Forelimb muscle (tissue), 1 donor: ENCODE measurements around the gene HOXC6. TPM values are rescaled to one million over a fixed set of nuclear protein-coding genes. Genes with fewer than 3 reads are reported as not detected.
"Not testable (repeated sequence)": the region's sequence is repeated elsewhere in the genome, so short reads cannot be mapped to it uniquely, and the experiment has no call there.

Source experiments
- DNase-seq: peaks from one replicate; pipeline ENCODE4 v3.0.0-alpha.2; 2013; ENCODE audit warnings: low read depth
- polyA plus RNA-seq: library from polyadenylated mRNA; unstranded; fragments of 120-200 nt; gene quantifications from one replicate; pipeline ENCODE4 v1.2.1, GENCODE V29; 2013; ENCODE audit not compliant: insufficient read length

The HOXC6 gene
- polyA plus RNA-seq, 1 donor = 4.7 TPM

DNA sequence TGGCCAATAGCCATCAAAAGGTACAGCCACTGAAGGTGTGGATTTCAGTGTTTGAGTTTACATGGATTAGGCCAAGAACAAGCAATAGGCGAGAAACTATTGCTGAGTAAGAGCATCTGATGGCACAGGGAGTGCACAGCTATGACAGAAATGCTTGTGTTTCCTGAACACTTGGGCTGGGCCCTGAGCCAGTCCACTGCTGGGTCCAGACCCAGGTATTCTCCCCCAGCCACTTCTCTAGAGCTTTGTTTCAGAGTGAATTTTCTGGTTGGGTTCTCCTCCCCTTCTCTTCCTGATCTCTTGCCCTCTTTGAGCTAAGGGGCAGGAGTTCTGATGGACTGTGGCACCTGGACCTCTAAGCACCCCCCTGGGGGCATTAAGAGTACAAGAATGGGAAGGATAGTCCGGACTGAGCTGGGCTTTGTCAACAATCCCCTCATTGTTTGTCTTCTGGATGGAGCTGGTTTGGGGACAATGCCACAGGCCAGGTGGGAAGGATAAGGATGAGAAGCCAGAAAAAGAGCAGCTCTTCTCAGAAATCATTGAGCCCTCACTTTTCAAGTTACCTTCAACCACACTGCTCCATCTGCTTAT lies 13.0 kb downstream of the HOXC6 start:
- DNase-seq = no peak

DNA sequence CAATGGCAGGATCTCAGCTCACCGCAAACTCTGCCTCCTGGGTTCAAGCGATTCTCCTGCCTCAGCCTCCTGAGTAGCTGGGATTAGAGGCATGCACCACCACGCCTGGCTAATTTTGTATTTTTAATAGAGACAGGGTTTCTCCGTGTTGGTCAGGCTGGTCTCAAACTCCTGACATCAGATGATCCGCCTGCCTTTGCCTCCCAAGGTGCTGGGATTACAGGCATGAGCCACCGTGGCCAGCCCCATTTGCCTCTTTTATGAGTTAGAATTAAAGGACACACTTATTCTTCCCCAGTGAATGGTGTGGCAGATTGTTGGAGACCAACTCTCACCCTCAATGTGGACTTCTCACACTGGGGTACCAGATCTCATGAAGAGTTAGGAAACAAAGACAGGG lies 13.8 kb downstream of the HOXC6 start:
- not testable (repeated sequence) for DNase-seq

DNA sequence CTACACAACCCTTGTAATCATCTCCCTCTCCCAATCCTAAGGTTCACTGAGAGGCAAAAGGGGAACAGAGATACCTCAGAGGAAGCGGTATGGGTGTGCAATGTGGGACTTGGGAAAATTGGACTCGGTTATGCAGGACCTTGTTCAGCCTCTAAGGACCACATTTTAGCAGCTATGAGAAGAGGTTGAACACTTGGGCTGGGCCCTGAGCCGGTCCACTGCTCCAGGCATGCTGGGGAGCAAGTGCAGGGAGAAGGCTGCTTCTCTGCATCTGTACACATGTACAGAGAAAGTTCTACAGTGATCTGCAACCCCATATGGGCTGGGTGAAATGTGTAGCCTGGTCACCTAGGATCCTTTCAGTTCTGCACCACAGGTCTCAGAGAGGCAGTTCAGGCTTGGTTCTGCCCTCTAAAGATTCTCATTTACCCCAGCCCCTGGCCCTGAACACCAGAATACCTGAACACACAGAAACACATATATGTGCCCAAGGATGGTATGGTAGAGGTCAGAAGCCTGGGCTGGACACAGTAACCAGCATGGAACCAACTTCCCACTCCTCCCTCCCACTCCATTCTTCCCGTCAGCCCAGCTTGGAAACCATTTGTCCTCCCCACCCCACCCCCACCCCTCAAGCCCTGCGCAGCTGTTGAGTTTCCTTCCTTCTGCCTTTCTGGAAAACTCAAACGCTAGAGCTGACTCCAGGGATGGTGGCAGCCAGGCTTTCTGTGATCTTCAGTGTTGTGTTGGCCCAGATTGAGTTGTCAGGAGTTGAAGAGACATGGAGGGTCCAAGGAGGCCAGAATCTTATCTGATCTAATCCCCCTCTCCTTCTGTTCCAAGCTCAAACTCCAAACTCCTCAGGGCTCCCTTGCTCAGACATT lies 15.0 kb downstream of the HOXC6 start:
- no peak for DNase-seq

DNA sequence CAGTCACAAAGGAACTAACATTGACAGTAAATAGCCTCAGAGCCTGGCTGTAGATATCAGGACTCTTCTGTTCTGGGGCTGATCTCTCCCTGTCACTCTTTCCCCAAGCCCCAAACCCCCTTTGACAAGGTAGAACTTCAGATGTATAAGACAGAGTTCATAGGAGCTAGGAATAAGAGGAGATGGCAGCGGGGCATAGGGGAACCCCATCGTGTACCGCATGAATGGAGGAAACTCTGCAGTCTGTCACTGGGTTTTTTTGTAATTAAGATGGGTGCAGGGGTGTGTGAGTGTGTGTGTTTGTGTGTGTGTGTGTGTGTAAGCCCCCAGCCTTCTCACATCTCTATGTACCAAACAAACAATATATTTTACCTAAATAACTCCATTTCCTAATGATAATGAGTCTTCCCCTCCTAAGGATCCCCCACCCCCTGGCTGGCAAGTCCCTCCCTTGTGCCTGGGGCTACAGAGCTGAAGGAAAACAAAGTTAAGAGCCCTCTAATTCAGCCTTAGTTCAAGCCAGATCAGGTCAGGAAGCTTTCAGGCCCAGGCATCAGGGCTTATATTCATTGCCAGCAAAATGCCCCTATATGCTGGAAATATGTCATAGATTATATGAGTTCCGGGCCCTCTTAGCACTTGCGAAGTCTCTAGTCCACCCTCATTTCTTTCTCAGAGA lies 16.3 kb downstream of the HOXC6 start:
- DNase-seq = no peak

DNA sequence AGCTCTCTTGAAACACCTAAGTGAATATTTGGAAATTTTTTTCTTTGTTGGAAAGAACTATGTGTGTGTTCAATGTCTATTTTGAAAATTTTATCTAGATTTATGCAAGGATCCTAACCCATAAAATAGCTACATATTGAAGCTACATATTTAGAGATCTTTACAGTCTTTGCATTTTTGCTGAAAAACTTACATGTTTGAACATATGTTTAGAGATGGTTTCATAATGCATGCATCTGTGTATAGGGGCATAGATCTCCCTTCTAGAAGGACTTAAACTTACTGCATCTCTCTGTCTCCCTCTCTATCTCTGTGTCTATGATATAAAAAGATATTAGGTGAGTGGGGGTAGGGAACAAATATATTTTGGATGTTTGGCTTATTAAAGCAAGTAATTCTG lies 17.2 kb downstream of the HOXC6 start:
- no peak for DNase-seq

DNA sequence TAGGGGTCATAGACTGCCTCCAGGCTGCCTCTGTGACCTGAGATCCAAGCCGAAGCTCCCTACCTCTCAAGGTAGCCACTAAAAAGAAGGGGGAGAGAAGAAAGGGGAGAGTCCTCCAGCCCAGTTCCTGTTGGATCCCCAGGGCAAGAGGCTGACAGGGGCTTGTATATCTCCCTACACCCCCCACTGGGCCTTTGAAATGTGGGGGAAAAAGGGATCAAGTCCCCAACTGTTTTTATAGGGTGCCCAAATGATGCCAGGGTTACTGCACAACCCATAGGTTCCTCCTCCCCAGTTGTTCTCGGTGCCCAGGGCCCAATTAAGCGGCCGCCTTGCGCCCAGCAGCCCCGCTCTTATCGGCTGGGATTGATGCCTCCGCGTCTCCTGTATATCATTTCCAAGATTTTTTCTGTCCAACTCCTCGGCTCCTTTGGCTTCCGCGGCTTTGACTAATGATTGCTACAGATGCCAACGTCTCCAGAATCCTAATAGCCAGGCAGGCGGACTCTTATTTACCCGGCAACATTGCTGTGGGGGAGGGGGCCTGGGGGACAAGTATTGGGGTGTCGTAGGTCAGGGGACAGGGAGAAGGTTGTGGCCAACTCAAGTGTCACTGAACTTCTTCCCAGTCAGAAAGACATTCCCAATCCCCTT lies 17.8 kb downstream of the HOXC6 start:
- no peak for DNase-seq

DNA sequence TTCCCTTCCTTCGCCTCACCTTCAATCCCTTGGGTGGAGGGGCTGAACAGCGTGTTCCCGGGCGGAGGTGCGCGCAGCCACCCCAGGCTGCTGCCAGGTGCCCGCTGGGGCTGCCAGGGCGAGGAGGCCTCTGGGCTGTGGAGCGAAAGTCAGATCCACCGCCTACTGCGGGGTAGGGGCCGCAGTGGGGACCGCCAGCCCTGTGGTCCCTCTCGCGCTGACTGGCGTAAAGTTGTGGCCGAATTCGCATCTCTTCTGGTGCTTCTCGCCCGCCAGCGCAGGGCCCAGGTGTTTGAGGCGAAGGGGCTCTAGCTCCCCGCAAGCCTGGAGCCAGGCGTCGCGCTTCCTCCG lies 18.5 kb downstream of the HOXC6 start:
- no peak for DNase-seq

DNA sequence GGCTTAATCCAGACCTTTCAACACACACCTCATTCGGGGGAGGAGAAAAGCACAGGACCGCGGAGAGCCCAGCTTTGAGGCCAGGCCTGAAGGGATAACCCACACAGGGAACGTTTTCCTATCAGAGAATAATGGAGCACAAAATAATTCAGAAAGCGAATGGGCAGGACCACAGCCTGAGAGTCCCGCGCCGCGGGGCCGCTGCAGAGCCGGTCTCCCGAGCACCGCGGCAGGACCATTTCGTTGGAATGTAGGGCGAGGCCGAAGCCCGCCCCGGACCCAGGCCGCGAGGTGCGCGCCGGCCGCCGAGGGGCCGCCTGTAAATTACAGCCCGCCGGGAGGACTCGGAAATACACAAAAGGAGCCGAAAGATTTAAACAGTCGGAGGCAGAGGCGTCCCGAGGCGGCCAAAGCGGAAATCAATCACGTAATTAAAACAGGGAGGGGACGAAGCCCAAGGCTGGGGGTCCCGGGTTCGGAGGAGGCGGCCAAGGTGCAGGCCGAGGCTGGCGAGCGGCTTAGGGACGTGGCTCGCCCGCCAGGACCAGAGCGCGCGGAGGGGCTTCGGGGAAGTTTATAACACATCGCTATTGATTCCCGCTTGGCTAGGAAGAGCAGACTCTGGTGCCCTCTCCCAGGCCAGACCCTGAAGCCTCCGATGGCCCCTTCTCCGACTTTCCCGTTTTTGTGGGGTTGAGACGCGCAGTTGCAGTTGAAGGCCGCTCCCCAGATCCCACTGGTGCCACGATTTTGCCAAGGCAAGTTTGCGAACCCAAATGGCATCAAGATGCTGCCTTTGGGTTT lies 19.1 kb downstream of the HOXC6 start:
- no peak for DNase-seq

DNA sequence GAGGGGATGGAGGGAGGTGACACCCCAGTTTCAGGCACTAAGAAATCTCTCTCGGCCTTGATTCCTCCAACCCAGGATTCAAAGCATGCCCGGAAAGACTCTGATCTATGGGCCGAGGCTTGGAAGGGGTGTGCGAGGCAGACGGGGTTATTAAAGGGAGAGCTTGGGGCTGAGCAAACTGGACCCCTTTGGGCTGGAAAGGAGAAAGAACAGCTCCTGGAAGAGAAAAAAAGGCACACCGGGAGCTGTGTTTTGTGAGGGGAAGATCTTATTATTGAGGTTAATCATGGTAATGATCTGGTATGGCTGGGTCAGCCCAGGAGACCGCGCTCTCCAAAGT lies 19.7 kb downstream of the HOXC6 start:
- DNase-seq = no peak

DNA sequence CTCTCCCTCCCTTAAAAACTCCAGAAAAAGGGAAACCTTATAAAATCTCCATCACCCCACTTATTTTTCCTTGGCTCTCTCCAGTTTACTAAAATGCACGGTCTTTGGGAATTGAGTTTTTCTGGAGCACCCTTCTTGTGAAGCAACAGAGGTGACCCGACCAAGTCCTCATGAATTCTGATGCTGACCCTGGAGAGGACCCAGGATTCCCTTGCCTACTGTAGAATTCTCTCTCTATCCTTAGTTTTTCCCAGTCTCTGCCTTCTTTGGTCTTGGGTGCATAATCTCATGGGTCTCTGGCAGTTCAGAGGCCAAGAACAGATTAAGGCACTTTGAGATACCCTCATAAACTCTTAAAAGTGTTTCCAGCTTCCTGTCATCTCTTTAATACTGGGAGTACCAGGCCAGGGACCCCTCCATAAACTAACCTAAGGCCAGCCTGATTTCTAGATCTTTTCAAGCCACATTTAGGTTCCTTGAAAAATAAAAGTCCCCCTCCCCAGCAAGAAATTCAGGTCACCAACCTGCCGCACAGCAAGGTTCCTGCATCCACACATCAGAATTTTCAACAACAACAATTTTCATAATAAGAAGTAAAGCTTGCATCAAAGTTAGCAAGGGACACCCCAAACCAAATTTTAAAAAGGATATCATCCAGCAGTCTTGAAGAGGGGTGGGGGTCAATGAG lies 20.3 kb downstream of the HOXC6 start:
- no peak for DNase-seq

DNA sequence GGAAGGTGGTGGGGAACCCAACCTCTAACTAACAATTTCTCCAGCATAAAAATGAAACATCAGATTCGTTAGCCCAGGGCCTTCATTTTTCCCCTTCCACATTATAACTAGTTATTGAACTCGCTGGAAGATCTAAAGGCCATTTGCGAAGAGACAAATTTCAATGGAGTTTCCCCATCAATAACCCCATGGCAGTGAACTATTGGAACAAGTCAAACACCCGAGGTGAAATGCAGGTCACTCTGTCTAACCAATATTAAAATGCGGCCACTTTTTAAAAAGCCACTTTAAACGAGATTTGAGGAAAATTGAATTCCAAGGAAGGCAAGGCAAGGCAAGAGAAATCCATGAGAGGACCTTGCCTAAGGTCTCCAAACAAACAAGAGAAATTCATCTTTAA lies 20.9 kb downstream of the HOXC6 start:
- no peak for DNase-seq

DNA sequence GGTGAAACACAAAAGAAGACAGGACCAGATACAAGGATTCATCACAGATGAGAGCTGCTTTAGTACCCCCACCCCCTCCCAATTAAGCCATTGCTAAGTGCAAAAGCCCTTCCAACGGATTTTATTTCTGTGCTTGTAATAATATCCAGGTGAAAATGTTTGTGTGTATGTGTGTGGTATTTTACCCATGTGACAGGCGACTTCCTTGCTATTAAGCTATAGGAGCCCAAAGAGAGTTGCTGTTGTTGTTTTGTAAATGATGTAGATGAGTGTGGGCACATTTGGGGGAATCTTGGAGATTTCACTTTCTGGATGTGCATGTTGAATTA lies 22.2 kb downstream of the HOXC6 start:
- no peak for DNase-seq

DNA sequence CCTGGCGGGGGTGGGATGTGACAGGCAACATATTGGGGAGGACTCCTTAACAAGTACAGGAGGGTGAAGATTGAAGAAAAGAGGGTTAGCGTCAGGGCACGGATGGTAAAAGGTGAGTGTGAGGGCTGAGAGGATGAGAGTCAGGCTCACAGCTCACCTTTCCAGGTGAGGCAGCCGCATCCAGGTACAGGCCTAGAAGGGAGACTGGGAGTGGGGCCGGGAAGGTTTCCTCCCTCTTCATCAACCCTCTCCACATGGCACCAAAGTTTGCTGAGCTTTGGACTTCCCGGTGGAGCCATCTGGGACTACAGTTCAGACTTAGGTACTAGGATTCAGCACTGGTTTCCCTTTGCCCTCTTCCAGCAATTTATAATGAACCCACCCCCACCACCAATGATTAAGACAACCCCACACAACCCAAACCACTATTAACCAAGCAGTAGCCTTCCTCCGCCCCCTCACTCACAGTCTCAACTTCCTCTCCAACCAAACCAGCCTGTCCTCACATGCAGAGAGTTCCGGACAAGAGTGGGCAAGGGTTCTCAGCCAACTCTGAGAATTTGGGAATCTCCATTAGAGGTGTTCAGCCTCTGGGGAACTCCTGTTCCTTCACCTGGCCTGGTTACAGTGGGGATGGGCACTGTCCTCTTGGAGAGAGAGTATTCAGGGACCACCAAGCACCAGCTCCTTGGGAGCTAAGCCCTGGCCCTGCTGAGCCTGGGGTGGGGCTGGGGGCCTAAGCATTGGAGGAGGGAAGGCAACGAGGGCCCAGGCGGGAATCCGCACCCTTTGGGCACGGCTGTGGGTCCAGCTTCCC lies 23.0 kb downstream of the HOXC6 start:
- DNase-seq = no peak

DNA sequence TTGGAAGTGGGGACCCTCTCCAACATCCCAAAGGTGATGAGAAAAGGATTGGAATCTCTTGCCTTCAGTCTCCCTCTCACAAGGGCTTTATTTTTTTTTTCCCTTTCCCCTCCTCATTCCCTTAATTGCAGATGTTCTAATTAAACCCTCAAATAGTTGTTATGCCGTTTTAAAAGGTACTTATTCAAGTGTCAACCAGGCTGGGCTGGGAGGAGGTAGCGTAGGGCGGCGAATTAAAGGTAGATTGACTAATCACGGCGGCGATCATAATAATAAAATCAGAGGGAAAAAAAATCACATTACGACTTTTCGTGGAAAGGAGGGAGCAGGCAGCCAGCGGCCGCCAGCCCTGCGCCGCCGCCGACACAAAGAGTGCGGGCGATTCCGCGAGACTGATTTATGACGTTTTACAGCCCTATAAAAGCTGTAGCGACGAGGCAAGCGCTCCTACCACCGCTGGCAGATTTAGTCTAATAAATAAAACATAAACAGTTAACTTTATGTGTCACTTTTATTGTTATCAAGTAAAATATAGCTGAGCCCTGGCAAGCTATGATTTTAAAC lies 23.7 kb downstream of the HOXC6 start:
- DNase-seq = no peak

DNA sequence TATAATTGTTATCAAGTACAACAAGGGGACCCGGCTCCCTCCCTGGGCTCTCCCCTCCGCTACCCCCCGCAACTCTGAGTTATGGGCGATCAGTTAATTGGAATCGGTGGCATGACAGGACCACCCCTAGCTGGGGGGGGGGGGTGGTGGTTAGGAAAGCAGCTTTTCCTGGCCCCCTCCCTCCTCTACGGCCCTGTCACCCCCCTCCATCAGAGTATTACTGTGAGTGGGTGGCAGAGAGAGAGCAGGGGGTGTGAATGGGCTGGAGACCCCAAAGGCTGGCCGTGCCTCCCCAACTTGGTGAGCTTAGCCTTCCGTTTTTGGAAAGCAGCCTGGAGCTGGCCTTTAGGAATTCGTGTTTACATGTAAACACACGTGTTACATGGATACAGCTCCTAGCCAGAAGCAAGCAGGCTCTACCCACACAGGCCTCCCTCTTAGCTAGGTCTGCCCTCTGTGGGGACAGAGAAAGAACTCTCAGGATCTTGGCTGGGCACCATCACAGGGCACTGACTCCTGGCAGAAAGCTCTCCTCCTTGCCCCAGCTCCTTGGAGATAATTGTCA lies 24.3 kb downstream of the HOXC6 start:
- no peak for DNase-seq

DNA sequence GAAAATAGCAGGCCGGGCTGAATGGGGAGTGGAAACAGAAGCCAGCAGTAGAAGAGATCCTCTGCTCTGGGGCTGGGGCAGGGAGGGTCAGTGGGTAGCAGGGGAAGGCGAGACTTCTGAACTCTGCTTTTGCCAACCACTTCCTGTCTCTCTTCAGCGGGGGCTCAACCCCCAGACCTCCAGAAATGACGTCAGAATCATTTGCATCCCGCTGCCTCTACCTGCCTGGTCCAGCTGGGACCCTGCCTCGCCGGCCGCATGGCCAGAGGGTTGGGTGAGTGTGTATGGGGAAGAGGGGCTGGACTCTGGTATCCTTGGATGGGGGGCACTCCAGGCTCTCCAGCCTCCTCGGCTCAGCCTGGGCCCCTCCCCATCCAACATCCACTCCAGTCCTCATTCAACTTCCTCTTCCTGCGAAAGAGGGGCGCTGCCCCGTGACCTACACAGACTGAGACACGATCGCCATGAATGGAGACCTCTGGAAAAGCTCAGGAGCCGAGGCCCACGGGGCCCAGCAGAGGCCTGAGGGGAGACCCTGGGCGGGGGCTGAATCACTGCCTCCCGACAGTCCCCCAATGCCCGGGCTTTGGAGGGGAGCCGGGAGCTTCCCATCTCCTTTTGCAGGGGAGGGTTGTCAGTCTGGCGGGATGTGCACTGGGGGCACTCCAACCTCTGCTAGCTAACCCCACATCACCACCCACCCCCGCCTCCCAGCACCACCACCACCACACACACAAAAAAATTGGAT lies 24.9 kb downstream of the HOXC6 start:
- no peak for DNase-seq

DNA sequence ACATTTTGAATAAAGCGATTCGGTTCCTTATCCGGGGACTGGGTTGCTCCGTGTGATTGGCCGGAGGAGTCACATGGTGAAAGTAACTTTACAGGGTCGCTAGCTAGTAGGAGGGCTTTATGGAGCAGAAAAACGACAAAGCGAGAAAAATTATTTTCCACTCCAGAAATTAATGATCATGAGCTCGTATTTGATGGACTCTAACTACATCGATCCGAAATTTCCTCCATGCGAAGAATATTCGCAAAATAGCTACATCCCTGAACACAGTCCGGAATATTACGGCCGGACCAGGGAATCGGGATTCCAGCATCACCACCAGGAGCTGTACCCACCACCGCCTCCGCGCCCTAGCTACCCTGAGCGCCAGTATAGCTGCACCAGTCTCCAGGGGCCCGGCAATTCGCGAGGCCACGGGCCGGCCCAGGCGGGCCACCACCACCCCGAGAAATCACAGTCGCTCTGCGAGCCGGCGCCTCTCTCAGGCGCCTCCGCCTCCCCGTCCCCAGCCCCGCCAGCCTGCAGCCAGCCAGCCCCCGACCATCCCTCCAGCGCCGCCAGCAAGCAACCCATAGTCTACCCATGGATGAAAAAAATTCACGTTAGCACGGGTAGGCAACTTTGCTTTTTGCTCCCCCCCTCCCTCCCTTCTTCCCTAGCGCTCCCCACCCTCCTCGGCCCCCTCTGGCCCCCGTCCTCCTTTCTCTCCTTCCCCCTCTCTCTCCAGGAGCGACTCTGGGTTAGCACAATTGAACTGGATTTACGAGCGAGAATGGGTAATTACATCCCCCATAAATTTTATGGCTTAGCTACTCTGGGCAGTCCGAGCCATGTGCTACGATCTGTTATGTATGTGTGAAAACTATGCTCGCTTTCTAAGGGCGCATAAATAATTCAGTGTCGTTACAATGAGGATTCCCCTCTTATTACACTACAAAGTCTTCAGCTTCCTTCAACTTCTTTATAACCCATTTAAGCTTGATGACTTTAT lies 25.8 kb downstream of the HOXC6 start, which contains the start of gene HOXC4:
HOXC4 (plus strand) TSS at position 85 of the 991 bp plus-strand sequence; CDS start at position 173, 88 bp downstream.
- DNase-seq = no peak
